ENCODE measurements around the gene ZFPM1.

ZFPM1 gene

GRCh38 chr16:88430524-88431446 lies 22.3 kb upstream of the ZFPM1 start:
- peak; percentile 53 for DNase-seq
- in situ Hi-C loops (cut with MboI; ENCODE audit: low pct_unique_long_range_greater_than_20kb, low sequenced_read_pairs) = no loop called here

GRCh38 chr16:88431651-88432050 lies 21.4 kb upstream of the ZFPM1 start:
- no peak for DNase-seq
- in situ Hi-C loops (cut with MboI; ENCODE audit: low pct_unique_long_range_greater_than_20kb, low sequenced_read_pairs) = no loop called here

GRCh38 chr16:88432174-88432573 lies 20.9 kb upstream of the ZFPM1 start:
- in situ Hi-C loops (cut with MboI; ENCODE audit: low pct_unique_long_range_greater_than_20kb, low sequenced_read_pairs) = no loop called here
- DNase-seq = no peak

GRCh38 chr16:88432753-88433152 lies 20.3 kb upstream of the ZFPM1 start:
- DNase-seq = no peak
- in situ Hi-C loops (cut with MboI; ENCODE audit: low pct_unique_long_range_greater_than_20kb, low sequenced_read_pairs) = no loop called here

GRCh38 chr16:88433632-88434352 lies 19.3 kb upstream of the ZFPM1 start:
- DNase-seq = no peak
- in situ Hi-C loops (cut with MboI; ENCODE audit: low pct_unique_long_range_greater_than_20kb, low sequenced_read_pairs) = no loop called here

GRCh38 chr16:88434353-88434690 lies 18.8 kb upstream of the ZFPM1 start:
- DNase-seq = no peak
- in situ Hi-C loops (cut with MboI; ENCODE audit: low pct_unique_long_range_greater_than_20kb, low sequenced_read_pairs) = no loop called here

GRCh38 chr16:88434746-88435145 lies 18.3 kb upstream of the ZFPM1 start:
- no peak for DNase-seq
- in situ Hi-C loops (cut with MboI; ENCODE audit: low pct_unique_long_range_greater_than_20kb, low sequenced_read_pairs) = no loop called here

- peak; percentile 30 for DNase-seq
- in situ Hi-C loops (cut with MboI; ENCODE audit: low pct_unique_long_range_greater_than_20kb, low sequenced_read_pairs) = no loop called here
Measured at GRCh38 chr16:88435437-88436355, 17.4 kb upstream of the ZFPM1 start.

- in situ Hi-C loops (cut with MboI; ENCODE audit: low pct_unique_long_range_greater_than_20kb, low sequenced_read_pairs) = no loop called here
Measured at GRCh38 chr16:88436796-88437195, 16.3 kb upstream of the ZFPM1 start.

GRCh38 chr16:88437367-88437964 lies 15.6 kb upstream of the ZFPM1 start:
- in situ Hi-C loops (cut with MboI; ENCODE audit: low pct_unique_long_range_greater_than_20kb, low sequenced_read_pairs) = no loop called here
- DNase-seq = peak; percentile 52

More at GRCh38 chr16:88436796-88437195, 16.3 kb upstream of the ZFPM1 start:
- DNase-seq = no peak

- no peak for DNase-seq
- in situ Hi-C loops (cut with MboI; ENCODE audit: low pct_unique_long_range_greater_than_20kb, low sequenced_read_pairs) = no loop called here
Measured at GRCh38 chr16:88438084-88438870, 14.8 kb upstream of the ZFPM1 start.

- in situ Hi-C loops (cut with MboI; ENCODE audit: low pct_unique_long_range_greater_than_20kb, low sequenced_read_pairs) = no loop called here
- DNase-seq = no peak
Measured at GRCh38 chr16:88439016-88439415, 14.1 kb upstream of the ZFPM1 start.

GRCh38 chr16:88439706-88440105 lies 13.4 kb upstream of the ZFPM1 start:
- in situ Hi-C loops (cut with MboI; ENCODE audit: low pct_unique_long_range_greater_than_20kb, low sequenced_read_pairs) = no loop called here
- no peak for DNase-seq

- in situ Hi-C loops (cut with MboI; ENCODE audit: low pct_unique_long_range_greater_than_20kb, low sequenced_read_pairs) = no loop called here
- DNase-seq = no peak
Measured at GRCh38 chr16:88440111-88440510, 13.0 kb upstream of the ZFPM1 start.

GRCh38 chr16:88440686-88441405 lies 12.2 kb upstream of the ZFPM1 start:
- DNase-seq = no peak
- in situ Hi-C loops (cut with MboI; ENCODE audit: low pct_unique_long_range_greater_than_20kb, low sequenced_read_pairs) = no loop called here

- DNase-seq = no peak
- in situ Hi-C loops (cut with MboI; ENCODE audit: low pct_unique_long_range_greater_than_20kb, low sequenced_read_pairs) = no loop called here
Measured at GRCh38 chr16:88441460-88441859, 11.6 kb upstream of the ZFPM1 start.

- in situ Hi-C loops (cut with MboI; ENCODE audit: low pct_unique_long_range_greater_than_20kb, low sequenced_read_pairs) = no loop called here
- no peak for DNase-seq
Measured at GRCh38 chr16:88442383-88442726, 10.7 kb upstream of the ZFPM1 start.
